Suprapubic skin (tissue), 4 donors: ENCODE results near the gene MIPEP.
"Not testable (repeated sequence)": the region's sequence is repeated elsewhere in the genome, so short reads cannot be mapped to it uniquely, and the experiment has no call there.

ENCODE experiments used
- EP300 ChIP-seq: sonication (generic); formaldehyde crosslinking; IDR thresholded peaks from one replicate; pipeline ENCODE4 v1.6.1; 2017; ENCODE audit warnings: antibody characterized with exemption
- POLR2A ChIP-seq, 2 donors: fragments of 450-650 bp; IDR thresholded peaks; one replicate each; pipeline ENCODE4 v1.6.1; 2017; ENCODE audit warnings: antibody characterized with exemption in 2 of 2, mild to moderate bottlenecking in 2 of 2, moderate library complexity in 2 of 2
- POLR2AphosphoS5 ChIP-seq, 3 donors: sonication (generic); formaldehyde crosslinking; IDR thresholded peaks; one replicate each; pipeline ENCODE4 v1.6.1; 2017; ENCODE audit warnings: antibody characterized with exemption in 3 of 3
- TF ChIP-seq, protein P1 (sequence below), 2 donors: fragments of 200-600 bp in 1 of 2; fragments of 450-650 bp in 1 of 2; sonication (generic) in 1 of 2; IDR thresholded peaks; one replicate each; pipeline ENCODE4 v1.5.1; 2016 to 2019; ENCODE audit warnings: antibody characterized with exemption in 2 of 2, mild to moderate bottlenecking in 1 of 2, moderate library complexity in 1 of 2

DNA sequence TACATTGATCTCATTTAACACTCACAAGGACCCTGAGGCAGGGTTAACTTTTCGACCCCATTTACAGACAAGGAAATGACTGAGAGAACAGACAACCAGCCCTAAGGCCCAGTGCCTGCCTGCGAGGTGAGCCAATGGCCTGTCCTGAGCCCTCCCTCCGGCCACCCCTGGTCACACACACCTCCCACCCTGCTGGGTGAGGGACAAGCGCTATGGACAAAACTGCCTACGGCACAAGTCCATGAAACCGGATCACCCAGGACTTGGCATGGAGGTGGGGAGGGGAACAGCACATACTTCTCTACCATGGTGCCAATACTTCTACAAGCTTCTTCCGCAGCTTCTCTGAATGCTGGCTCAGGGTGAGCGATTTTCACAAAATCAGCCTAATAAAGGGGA, 7.8 kb downstream of the MIPEP start:
- TF ChIP-seq, protein P1, sequence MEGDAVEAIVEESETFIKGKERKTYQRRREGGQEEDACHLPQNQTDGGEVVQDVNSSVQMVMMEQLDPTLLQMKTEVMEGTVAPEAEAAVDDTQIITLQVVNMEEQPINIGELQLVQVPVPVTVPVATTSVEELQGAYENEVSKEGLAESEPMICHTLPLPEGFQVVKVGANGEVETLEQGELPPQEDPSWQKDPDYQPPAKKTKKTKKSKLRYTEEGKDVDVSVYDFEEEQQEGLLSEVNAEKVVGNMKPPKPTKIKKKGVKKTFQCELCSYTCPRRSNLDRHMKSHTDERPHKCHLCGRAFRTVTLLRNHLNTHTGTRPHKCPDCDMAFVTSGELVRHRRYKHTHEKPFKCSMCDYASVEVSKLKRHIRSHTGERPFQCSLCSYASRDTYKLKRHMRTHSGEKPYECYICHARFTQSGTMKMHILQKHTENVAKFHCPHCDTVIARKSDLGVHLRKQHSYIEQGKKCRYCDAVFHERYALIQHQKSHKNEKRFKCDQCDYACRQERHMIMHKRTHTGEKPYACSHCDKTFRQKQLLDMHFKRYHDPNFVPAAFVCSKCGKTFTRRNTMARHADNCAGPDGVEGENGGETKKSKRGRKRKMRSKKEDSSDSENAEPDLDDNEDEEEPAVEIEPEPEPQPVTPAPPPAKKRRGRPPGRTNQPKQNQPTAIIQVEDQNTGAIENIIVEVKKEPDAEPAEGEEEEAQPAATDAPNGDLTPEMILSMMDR (IDR thresholded peaks at IDR 0.05): not testable (repeated sequence)
- TF ChIP-seq POLR2A (IDR thresholded peaks at IDR 0.05); EP300; POLR2AphosphoS5 (IDR thresholded peaks at IDR 0.05): not testable (repeated sequence)
